Measurements from ENCODE around the gene SMR3A. TPM values are rescaled to one million over a fixed set of nuclear protein-coding genes. Genes with fewer than 3 reads are reported as not detected.

The SMR3A gene
- total and polyA plus RNA-seq, 12 donors, result not detected

DNA sequence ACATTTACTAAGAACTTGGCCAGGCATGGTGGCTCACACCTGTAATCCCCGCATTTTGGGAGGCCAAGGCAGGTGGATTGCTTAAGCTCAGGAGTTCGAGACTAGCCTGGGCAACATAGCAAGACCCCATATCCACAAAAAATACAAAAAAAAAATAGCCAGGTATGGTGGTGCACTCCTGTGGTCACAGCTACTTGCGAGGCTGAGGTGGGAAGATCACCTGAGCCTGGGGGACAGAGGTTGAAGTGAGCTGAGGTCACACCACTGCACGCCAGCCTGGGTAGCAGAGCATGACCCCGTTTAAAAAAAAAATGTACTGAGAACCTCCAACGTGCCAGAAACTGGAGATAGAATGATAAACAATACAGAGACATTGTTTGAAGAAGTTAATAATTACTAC lies 45.2 kb downstream of the SMR3A start:
- DNase-seq, result no peak
- Histone ChIP-seq H3K27ac (no peak overlapping the region), H3K4me1 (replicated peaks in 1 of 2) (no peaks in the 10 kb centered on the region), H3K4me3 (no peak overlapping the region), H3K36me3 (replicated peaks in 1 of 2) (no peaks in the 10 kb centered on the region), H3K9me3 (replicated peaks in 1 of 3) (no peaks in the 10 kb centered on the region), H3K27me3 (no peaks in the 10 kb centered on the region)
- TF ChIP-seq, protein P1, sequence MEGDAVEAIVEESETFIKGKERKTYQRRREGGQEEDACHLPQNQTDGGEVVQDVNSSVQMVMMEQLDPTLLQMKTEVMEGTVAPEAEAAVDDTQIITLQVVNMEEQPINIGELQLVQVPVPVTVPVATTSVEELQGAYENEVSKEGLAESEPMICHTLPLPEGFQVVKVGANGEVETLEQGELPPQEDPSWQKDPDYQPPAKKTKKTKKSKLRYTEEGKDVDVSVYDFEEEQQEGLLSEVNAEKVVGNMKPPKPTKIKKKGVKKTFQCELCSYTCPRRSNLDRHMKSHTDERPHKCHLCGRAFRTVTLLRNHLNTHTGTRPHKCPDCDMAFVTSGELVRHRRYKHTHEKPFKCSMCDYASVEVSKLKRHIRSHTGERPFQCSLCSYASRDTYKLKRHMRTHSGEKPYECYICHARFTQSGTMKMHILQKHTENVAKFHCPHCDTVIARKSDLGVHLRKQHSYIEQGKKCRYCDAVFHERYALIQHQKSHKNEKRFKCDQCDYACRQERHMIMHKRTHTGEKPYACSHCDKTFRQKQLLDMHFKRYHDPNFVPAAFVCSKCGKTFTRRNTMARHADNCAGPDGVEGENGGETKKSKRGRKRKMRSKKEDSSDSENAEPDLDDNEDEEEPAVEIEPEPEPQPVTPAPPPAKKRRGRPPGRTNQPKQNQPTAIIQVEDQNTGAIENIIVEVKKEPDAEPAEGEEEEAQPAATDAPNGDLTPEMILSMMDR (IDR thresholded peaks at IDR 0.05), result no peak
- no peak for TF ChIP-seq POLR2A (IDR thresholded peaks at IDR 0.05)
- intact Hi-C loops (cut with DNase I), result no loop called here
- 62 to 70% (median 68%) methylated on average over 6 of the region's 6 CpGs for WGBS, 4 donors

Other genes with a start within 250 kb of the SMR3A start
- gene PRR27, start 206.5 kb upstream of the SMR3A start, total RNA-seq, result not detected
- gene PRR27, start 206.5 kb upstream of the SMR3A start, polyA plus RNA-seq, result not detected
- 1 to 10 TPM in 1 of 9 donors, under 1 TPM in 4, not detected in 4; 0.17 to 1.9 (median 0.42) TPM for gene ODAM, start 165.0 kb upstream of the SMR3A start, total RNA-seq
- gene ODAM, start 165.0 kb upstream of the SMR3A start, polyA plus RNA-seq, result 1 to 10 TPM in 1 of 3 donors, under 1 TPM in 2; 0.48 to 2.9 (median 0.48) TPM
- gene FDCSP, start 134.6 kb upstream of the SMR3A start, total RNA-seq, result not detected
- gene FDCSP, start 134.6 kb upstream of the SMR3A start, polyA plus RNA-seq, result under 1 TPM in 1 of 3 donors, not detected in 2; 0.47 TPM
- gene CSN3, start 118.2 kb upstream of the SMR3A start, total RNA-seq, result not detected
- gene CSN3, start 118.2 kb upstream of the SMR3A start, polyA plus RNA-seq, result not detected
- gene CABS1, start 25.8 kb upstream of the SMR3A start, total RNA-seq, result not detected
- not detected for gene CABS1, start 25.8 kb upstream of the SMR3A start, polyA plus RNA-seq
- gene SMR3B, start 22.4 kb downstream of the SMR3A start, total RNA-seq, result 1 to 10 TPM in 1 of 9 donors, under 1 TPM in 1, not detected in 7; 0.47 to 1.5 TPM
- gene SMR3B, start 22.4 kb downstream of the SMR3A start, polyA plus RNA-seq, result 1 to 10 TPM in 1 of 3 donors, not detected in 2; 8.9 TPM
- gene OPRPN, start 37.2 kb downstream of the SMR3A start, total RNA-seq, result not detected
- gene OPRPN, start 37.2 kb downstream of the SMR3A start, polyA plus RNA-seq, result not detected
- gene MUC7, start 111.4 kb downstream of the SMR3A start, total RNA-seq, result not detected
- gene MUC7, start 111.4 kb downstream of the SMR3A start, polyA plus RNA-seq, result not detected
- gene AMTN, start 157.8 kb downstream of the SMR3A start, total RNA-seq, result not detected
- gene AMTN, start 157.8 kb downstream of the SMR3A start, polyA plus RNA-seq, result not detected
- gene AMBN, start 231.5 kb downstream of the SMR3A start, total RNA-seq, result not detected
- gene AMBN, start 231.5 kb downstream of the SMR3A start, polyA plus RNA-seq, result not detected

All from adrenal gland (tissue), 12 donors.